HepG2 (cell line): ENCODE measurements around the gene KLHL17. TPM values are rescaled to one million over a fixed set of nuclear protein-coding genes. Genes with fewer than 3 reads are reported as not detected.

Experiments used
- ARID2 ChIP-seq: sonication (generic); formaldehyde crosslinking; IDR thresholded peaks from 2 replicates; pipeline ENCODE4 v1.8.1; 2022; ENCODE audit warnings: mild to moderate bottlenecking, missing genetic modification reagents, borderline replicate concordance
- ARNT ChIP-seq: fragments of 450-650 bp; IDR thresholded peaks from 2 replicates; pipeline ENCODE4 v1.6.1; 2017
- CCAR2 ChIP-seq: fragments of 200-400 bp; formaldehyde crosslinking; optimal IDR thresholded peaks from 2 replicates; pipeline ENCODE3; 2018; ENCODE audit warnings: low read depth, mild to moderate bottlenecking, low read length, moderate library complexity
- FIP1L1 ChIP-seq: fragments of 200-400 bp; formaldehyde crosslinking; IDR thresholded peaks from 2 replicates; pipeline ENCODE4 v1.6.1; 2018; ENCODE audit warnings: low read depth, mild to moderate bottlenecking, low read length, moderate library complexity, borderline replicate concordance; ENCODE audit not compliant: insufficient read depth
- GABPA ChIP-seq, 2 experiments: IDR thresholded peaks; 2 replicates each; pipeline ENCODE4 v1.6.1; 2011 to 2016; ENCODE audit warnings: low read depth in 2 of 2, low read length in 1 of 2, missing biosample characterization in 1 of 2, missing genetic modification characterization in 1 of 2
- HNRNPH1 ChIP-seq: fragments of 200-400 bp; formaldehyde crosslinking; optimal IDR thresholded peaks from 2 replicates; pipeline ENCODE3; 2017; ENCODE audit warnings: mild to moderate bottlenecking, low read depth, low read length
- KDM2A ChIP-seq: sonication (generic); formaldehyde crosslinking; IDR thresholded peaks from 2 replicates; pipeline ENCODE4 v1.4.0; 2020; ENCODE audit warnings: low read depth, missing genetic modification reagents, borderline replicate concordance
- NR3C1 ChIP-seq: sonication (generic); formaldehyde crosslinking; IDR thresholded peaks from 2 replicates; pipeline ENCODE4 v1.4.0; 2020; ENCODE audit warnings: missing genetic modification reagents
- PHF20 ChIP-seq: sonication (generic); formaldehyde crosslinking; IDR thresholded peaks from 2 replicates; pipeline ENCODE4 v1.5.0; 2020; ENCODE audit warnings: mild to moderate bottlenecking, missing genetic modification reagents
- PHF8 ChIP-seq: sonication (generic); formaldehyde crosslinking; IDR thresholded peaks from 2 replicates; pipeline ENCODE4 v1.5.0; 2020; ENCODE audit warnings: missing genetic modification reagents
- RXRB ChIP-seq: IDR thresholded peaks from 2 replicates; pipeline ENCODE4 v1.6.1; 2016; ENCODE audit warnings: borderline replicate concordance, missing genetic modification reagents, missing compliant biosample characterization
- SMAD3 ChIP-seq: sonication (generic); formaldehyde crosslinking; IDR thresholded peaks from 2 replicates; pipeline ENCODE4 v1.4.0; 2020; ENCODE audit warnings: missing genetic modification reagents
- SMAD9 ChIP-seq: sonication (generic); formaldehyde crosslinking; IDR thresholded peaks from 2 replicates; pipeline ENCODE4 v1.5.1; 2020; ENCODE audit warnings: mild to moderate bottlenecking, missing genetic modification reagents
- ZKSCAN1 ChIP-seq: fragments of 150-350 bp; IDR thresholded peaks from 2 replicates; pipeline ENCODE4 v1.6.1; 2014; ENCODE audit warnings: low read length
- ZNF274 ChIP-seq: sonication (generic); formaldehyde crosslinking; IDR thresholded peaks from 2 replicates; pipeline ENCODE4 v1.5.1; 2020; ENCODE audit warnings: mild to moderate bottlenecking, missing genetic modification reagents
- ZNF431 ChIP-seq: sonication (generic); formaldehyde crosslinking; IDR thresholded peaks from 2 replicates; pipeline ENCODE4 v1.9.0; 2022; ENCODE audit warnings: missing genetic modification reagents, low read depth, mild to moderate bottlenecking, borderline replicate concordance
- ZNF768 ChIP-seq: sonication (generic); formaldehyde crosslinking; IDR thresholded peaks from 2 replicates; pipeline ENCODE4 v1.4.0; 2020; ENCODE audit warnings: missing genetic modification reagents
- ZNF772 ChIP-seq: sonication (generic); formaldehyde crosslinking; IDR thresholded peaks from 2 replicates; pipeline ENCODE4 v1.5.0; 2020; ENCODE audit warnings: mild to moderate bottlenecking, missing genetic modification reagents
- polyA plus RNA-seq, 8 experiments: library from polyadenylated mRNA; depleted of rRNA in 3 of 8; stranded (reverse) in 7 of 8; unstranded in 1 of 8; fragments of >200 nt; fragmentation: Illumina TruSeq in 4 of 8; extraction: Trizol in 4 of 8; gene quantifications; 2 replicates each; pipeline versions ENCODE4 v1.2.1 to v1.2.3, GENCODE V29; 2011 to 2016; ENCODE audit warnings: low read depth in 4 of 8, missing spikeins in 1 of 8, mixed read lengths in 1 of 8; ENCODE audit not compliant: insufficient read depth in 1 of 8
- total RNA-seq, 5 experiments: library from RNA; depleted of rRNA; stranded (reverse); fragments of >200 nt; fragmentation: Illumina TruSeq; extraction: Trizol; gene quantifications; 2 replicates each; pipeline ENCODE4 v1.2.3, GENCODE V29; 2016; ENCODE audit warnings: low read depth in 1 of 5
- TF ChIP-seq, protein P1 (sequence below): sonication (generic); formaldehyde crosslinking; IDR thresholded peaks from 2 replicates; pipeline ENCODE4 v1.8.1; 2023; ENCODE audit warnings: missing genetic modification reagents, inconsistent platforms, borderline replicate concordance
- TF ChIP-seq, protein P2 (sequence below): sonication (generic); formaldehyde crosslinking; IDR thresholded peaks from 2 replicates; pipeline ENCODE4 v1.5.0; 2020; ENCODE audit warnings: mild to moderate bottlenecking, missing genetic modification reagents
- TF ChIP-seq, protein P3 (sequence below): sonication (generic); formaldehyde crosslinking; IDR thresholded peaks from 2 replicates; pipeline ENCODE4 v1.4.0; 2020; ENCODE audit warnings: missing genetic modification reagents, borderline replicate concordance
- TF ChIP-seq, protein P4 (sequence below): sonication (generic); formaldehyde crosslinking; IDR thresholded peaks from 2 replicates; pipeline ENCODE4 v1.8.1; 2023; ENCODE audit warnings: mild to moderate bottlenecking, missing genetic modification reagents, borderline replicate concordance
- TF ChIP-seq, protein P5 (sequence below): sonication (generic); formaldehyde crosslinking; IDR thresholded peaks from 2 replicates; pipeline ENCODE4 v1.4.0; 2020; ENCODE audit warnings: mild to moderate bottlenecking, missing genetic modification reagents, borderline replicate concordance

Gene KLHL17
- total and polyA plus RNA-seq, 2 of the 13 experiments (the other 11 are each of a cell fraction or from before 2014, with no cell fraction given) = 9.3 to 24.7 TPM

DNA sequence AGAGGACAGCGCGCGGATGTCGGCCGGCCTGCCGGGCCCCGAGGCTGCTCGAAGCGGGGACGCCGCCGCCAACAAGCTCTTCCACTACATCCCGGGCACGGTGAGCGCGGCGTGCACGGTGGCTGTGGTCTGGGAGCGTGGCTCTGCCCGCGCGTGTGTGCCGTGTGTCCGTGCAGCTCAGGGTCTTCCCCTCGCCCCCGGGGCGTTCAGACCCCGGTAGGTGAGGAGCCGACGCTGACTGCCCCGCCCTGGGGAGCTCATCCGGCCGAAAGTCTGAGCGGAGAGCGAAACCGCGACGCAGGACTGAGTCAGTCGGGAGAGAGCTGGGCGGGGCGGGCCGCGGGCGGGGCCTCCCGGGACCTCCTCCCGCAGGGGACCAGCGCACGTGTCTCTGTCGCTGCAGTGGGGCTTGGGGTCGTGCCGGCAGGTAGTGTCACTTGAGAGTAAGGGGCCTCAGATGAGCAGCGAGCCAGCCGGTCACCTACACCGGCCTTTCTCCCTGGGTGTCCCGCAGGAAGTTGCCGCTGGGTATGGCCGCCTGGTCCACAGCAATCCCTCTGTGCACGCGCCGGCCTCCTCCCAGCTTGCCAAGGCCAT, 6.4 kb downstream of the KLHL17 start (continued):
- TF ChIP-seq KDM2A (CRISPR knock-in tag) (peak; percentile 83), NR3C1 (CRISPR knock-in tag) (no peak), PHF20 (CRISPR knock-in tag) (0 out of 2 replicates have a peak, but pooled peaks have one; percentile 7), PHF8 (CRISPR knock-in tag) (no peak; the same call in none of the 2 replicates), FIP1L1 (no peak), CCAR2 (no peak), ZKSCAN1 (no peak), ZNF274 (CRISPR knock-in tag) (0 out of 2 replicates have a peak, but pooled peaks have one; percentile 57), ZNF768 (no peak; the same call in 1 of the 2 replicates), ZNF431 (CRISPR knock-in tag) (no peak), ARNT (no peak), SMAD9 (CRISPR knock-in tag) (no peak), ARID2 (CRISPR knock-in tag) (no peak; the same call in 1 of the 2 replicates), RXRB (CRISPR knock-in tag) (no peak), HNRNPH1 (no peak), SMAD3 (CRISPR knock-in tag) (0 out of 2 replicates have a peak, but pooled peaks have one; percentile 18), GABPA (IDR thresholded peaks at IDR 0.05; ENCODE audit: low read depth, low read length) (no peak), GABPA (CRISPR knock-in tag; IDR thresholded peaks at IDR 0.05; ENCODE audit: low read depth) (no peak), ZNF772 (CRISPR knock-in tag) (peak; percentile 14; the same call in 1 of the 2 replicates)
- TF ChIP-seq, protein P1, sequence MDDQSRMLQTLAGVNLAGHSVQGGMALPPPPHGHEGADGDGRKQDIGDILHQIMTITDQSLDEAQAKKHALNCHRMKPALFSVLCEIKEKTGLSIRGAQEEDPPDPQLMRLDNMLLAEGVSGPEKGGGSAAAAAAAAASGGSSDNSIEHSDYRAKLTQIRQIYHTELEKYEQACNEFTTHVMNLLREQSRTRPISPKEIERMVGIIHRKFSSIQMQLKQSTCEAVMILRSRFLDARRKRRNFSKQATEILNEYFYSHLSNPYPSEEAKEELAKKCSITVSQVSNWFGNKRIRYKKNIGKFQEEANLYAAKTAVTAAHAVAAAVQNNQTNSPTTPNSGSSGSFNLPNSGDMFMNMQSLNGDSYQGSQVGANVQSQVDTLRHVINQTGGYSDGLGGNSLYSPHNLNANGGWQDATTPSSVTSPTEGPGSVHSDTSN = no peak
- TF ChIP-seq, protein P2, sequence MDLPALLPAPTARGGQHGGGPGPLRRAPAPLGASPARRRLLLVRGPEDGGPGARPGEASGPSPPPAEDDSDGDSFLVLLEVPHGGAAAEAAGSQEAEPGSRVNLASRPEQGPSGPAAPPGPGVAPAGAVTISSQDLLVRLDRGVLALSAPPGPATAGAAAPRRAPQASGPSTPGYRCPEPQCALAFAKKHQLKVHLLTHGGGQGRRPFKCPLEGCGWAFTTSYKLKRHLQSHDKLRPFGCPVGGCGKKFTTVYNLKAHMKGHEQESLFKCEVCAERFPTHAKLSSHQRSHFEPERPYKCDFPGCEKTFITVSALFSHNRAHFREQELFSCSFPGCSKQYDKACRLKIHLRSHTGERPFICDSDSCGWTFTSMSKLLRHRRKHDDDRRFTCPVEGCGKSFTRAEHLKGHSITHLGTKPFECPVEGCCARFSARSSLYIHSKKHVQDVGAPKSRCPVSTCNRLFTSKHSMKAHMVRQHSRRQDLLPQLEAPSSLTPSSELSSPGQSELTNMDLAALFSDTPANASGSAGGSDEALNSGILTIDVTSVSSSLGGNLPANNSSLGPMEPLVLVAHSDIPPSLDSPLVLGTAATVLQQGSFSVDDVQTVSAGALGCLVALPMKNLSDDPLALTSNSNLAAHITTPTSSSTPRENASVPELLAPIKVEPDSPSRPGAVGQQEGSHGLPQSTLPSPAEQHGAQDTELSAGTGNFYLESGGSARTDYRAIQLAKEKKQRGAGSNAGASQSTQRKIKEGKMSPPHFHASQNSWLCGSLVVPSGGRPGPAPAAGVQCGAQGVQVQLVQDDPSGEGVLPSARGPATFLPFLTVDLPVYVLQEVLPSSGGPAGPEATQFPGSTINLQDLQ (CRISPR knock-in tag) = peak; percentile 19; the same call in 1 of the 2 replicates
- TF ChIP-seq, protein P3, sequence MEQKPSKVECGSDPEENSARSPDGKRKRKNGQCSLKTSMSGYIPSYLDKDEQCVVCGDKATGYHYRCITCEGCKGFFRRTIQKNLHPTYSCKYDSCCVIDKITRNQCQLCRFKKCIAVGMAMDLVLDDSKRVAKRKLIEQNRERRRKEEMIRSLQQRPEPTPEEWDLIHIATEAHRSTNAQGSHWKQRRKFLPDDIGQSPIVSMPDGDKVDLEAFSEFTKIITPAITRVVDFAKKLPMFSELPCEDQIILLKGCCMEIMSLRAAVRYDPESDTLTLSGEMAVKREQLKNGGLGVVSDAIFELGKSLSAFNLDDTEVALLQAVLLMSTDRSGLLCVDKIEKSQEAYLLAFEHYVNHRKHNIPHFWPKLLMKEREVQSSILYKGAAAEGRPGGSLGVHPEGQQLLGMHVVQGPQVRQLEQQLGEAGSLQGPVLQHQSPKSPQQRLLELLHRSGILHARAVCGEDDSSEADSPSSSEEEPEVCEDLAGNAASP (CRISPR knock-in tag) = no peak
- TF ChIP-seq, protein P4, sequence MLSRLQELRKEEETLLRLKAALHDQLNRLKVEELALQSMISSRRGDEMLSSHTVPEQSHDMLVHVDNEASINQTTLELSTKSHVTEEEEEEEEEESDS (CRISPR knock-in tag) = no peak
- TF ChIP-seq, protein P5, sequence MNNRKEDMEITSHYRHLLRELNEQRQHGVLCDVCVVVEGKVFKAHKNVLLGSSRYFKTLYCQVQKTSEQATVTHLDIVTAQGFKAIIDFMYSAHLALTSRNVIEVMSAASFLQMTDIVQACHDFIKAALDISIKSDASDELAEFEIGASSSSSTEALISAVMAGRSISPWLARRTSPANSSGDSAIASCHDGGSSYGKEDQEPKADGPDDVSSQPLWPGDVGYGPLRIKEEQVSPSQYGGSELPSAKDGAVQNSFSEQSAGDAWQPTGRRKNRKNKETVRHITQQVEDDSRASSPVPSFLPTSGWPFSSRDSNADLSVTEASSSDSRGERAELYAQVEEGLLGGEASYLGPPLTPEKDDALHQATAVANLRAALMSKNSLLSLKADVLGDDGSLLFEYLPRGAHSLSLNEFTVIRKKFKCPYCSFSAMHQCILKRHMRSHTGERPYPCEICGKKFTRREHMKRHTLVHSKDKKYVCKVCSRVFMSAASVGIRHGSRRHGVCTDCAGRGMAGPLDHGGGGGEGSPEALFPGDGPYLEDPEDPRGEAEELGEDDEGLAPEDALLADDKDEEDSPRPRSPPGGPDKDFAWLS (CRISPR knock-in tag) = no peak
